K562 (cell line): ENCODE results near the gene SEC61A1. TPM values are rescaled to one million over a fixed set of nuclear protein-coding genes. Genes with fewer than 3 reads are reported as not detected.
A peak's percentile ranks its signal among the peaks of the same experiment; 100 is the strongest.

Experiments used
- ATF1 ChIP-seq, 2 experiments: fragments of 450-650 bp in 1 of 2; IDR thresholded peaks; 2 replicates each; pipeline ENCODE4 v1.6.1; 2016; ENCODE audit warnings: missing compliant biosample characterization in 1 of 2, missing genetic modification characterization in 1 of 2
- FIP1L1 ChIP-seq: fragments of 200-400 bp; formaldehyde crosslinking; IDR thresholded peaks from 2 replicates; pipeline ENCODE4 v1.6.1; 2018; ENCODE audit warnings: mild to moderate bottlenecking, low read depth, low read length; ENCODE audit not compliant: poor library complexity, severe bottlenecking
- FOXM1 ChIP-seq, 2 experiments: fragments of 450-650 bp in 1 of 2; sonication (generic) in 1 of 2; formaldehyde crosslinking in 1 of 2; IDR thresholded peaks; 2 replicates each; pipeline versions ENCODE4 v1.6.1 to v1.9.0; 2017 to 2022; ENCODE audit warnings: low read depth in 2 of 2, mild to moderate bottlenecking in 2 of 2, missing genetic modification reagents in 1 of 2, moderate library complexity in 1 of 2
- MAFF ChIP-seq: IDR thresholded peaks from 2 replicates; pipeline ENCODE4 v1.6.1; 2012; ENCODE audit warnings: low read length, improper control_type of control experiment
- NFE2 ChIP-seq: IDR thresholded peaks from 2 replicates; pipeline ENCODE4 v1.6.1; 2014; ENCODE audit warnings: antibody characterized with exemption, low read depth
- POLR2AphosphoS5 ChIP-seq: IDR thresholded peaks from 2 replicates; pipeline ENCODE4 v1.6.1; 2011; ENCODE audit warnings: mild to moderate bottlenecking, low read depth, low read length, moderate library complexity; ENCODE audit not compliant: control insufficient read depth, insufficient read depth
- ZNF282 ChIP-seq: sonication (generic); formaldehyde crosslinking; IDR thresholded peaks from 2 replicates; pipeline ENCODE4 v1.8.1; 2023; ENCODE audit warnings: missing genetic modification reagents
- ZNF695 ChIP-seq: fragments of 450-650 bp; formaldehyde crosslinking; IDR thresholded peaks from 2 replicates; pipeline ENCODE4 v1.4.0; 2020; ENCODE audit warnings: mild to moderate bottlenecking, moderate library complexity
- polyA plus RNA-seq, 8 experiments: library from polyadenylated mRNA; depleted of rRNA in 4 of 8; stranded (reverse) in 5 of 8; unstranded in 3 of 8; fragments of >200 nt; fragmentation: Nextera tagmentation in 2 of 8; fragmentation: Illumina TruSeq in 1 of 8; extraction: Ambion mirVana in 2 of 8; extraction: Trizol in 1 of 8; gene quantifications; 2 replicates each; pipeline versions ENCODE4 v1.2.1 to v1.2.3, GENCODE V29; 2011 to 2014; ENCODE audit warnings: inconsistent platforms in 1 of 8, missing spikeins in 1 of 8
- total RNA-seq, 7 experiments: library from RNA; depleted of rRNA in 6 of 7; stranded (reverse); fragments of >200 nt in 6 of 7; fragmentation: Illumina TruSeq in 2 of 7; extraction: Trizol in 2 of 7; gene quantifications; 2 replicates each; pipeline versions ENCODE4 v1.2.1 to v1.2.3, GENCODE V29; 2011 to 2021; ENCODE audit warnings: low replicate concordance in 1 of 7
- TF ChIP-seq, protein P1 (sequence below): fragments of 250-450 bp; sonication (Bioruptor Pico); IDR thresholded peaks from 2 replicates; pipeline ENCODE4 v1.4.0; 2020
- TF ChIP-seq, protein P2 (sequence below): fragments of 250-450 bp; sonication (Bioruptor Pico); IDR thresholded peaks from 2 replicates; pipeline ENCODE4 v1.4.0; 2020
- TF ChIP-seq, protein P3 (sequence below), 2 experiments: fragments of 450-650 bp in 1 of 2; sonication (generic) in 1 of 2; formaldehyde crosslinking in 1 of 2; IDR thresholded peaks in 1 of 2; conservative IDR thresholded peaks in 1 of 2; 2 replicates each; pipeline versions ENCODE4 v1.6.1 to v1.8.1; 2016 to 2023; ENCODE audit warnings: mild to moderate bottlenecking in 2 of 2, moderate library complexity in 2 of 2, inconsistent platforms in 1 of 2, missing genetic modification reagents in 1 of 2

The SEC61A1 gene
- total and polyA plus RNA-seq, 9 of the 15 experiments (the other 6 are each of a cell fraction or from before 2014, with no cell fraction given), result 1.9 to 140 (median 79.1) TPM

DNA sequence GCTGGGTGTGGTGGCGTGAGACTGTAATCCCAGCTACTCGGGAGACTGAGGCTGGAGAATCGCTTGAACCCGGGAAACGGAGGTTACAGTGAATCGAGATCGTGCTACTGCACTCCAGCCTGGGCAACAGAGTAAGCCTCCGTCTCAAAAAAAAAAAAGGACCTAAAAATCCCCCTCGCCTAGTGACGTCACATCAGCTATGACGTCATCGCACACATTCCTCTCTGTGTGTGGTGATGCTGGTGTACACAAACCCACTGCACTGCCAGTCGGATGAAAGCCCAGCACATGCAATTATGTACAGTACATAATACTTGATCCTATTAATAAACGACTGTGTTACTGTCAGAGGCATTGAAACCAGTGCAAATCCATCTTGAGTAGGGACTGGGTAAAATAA lies 40.2 kb upstream of the SEC61A1 start (continued):
- TF ChIP-seq, protein P1, sequence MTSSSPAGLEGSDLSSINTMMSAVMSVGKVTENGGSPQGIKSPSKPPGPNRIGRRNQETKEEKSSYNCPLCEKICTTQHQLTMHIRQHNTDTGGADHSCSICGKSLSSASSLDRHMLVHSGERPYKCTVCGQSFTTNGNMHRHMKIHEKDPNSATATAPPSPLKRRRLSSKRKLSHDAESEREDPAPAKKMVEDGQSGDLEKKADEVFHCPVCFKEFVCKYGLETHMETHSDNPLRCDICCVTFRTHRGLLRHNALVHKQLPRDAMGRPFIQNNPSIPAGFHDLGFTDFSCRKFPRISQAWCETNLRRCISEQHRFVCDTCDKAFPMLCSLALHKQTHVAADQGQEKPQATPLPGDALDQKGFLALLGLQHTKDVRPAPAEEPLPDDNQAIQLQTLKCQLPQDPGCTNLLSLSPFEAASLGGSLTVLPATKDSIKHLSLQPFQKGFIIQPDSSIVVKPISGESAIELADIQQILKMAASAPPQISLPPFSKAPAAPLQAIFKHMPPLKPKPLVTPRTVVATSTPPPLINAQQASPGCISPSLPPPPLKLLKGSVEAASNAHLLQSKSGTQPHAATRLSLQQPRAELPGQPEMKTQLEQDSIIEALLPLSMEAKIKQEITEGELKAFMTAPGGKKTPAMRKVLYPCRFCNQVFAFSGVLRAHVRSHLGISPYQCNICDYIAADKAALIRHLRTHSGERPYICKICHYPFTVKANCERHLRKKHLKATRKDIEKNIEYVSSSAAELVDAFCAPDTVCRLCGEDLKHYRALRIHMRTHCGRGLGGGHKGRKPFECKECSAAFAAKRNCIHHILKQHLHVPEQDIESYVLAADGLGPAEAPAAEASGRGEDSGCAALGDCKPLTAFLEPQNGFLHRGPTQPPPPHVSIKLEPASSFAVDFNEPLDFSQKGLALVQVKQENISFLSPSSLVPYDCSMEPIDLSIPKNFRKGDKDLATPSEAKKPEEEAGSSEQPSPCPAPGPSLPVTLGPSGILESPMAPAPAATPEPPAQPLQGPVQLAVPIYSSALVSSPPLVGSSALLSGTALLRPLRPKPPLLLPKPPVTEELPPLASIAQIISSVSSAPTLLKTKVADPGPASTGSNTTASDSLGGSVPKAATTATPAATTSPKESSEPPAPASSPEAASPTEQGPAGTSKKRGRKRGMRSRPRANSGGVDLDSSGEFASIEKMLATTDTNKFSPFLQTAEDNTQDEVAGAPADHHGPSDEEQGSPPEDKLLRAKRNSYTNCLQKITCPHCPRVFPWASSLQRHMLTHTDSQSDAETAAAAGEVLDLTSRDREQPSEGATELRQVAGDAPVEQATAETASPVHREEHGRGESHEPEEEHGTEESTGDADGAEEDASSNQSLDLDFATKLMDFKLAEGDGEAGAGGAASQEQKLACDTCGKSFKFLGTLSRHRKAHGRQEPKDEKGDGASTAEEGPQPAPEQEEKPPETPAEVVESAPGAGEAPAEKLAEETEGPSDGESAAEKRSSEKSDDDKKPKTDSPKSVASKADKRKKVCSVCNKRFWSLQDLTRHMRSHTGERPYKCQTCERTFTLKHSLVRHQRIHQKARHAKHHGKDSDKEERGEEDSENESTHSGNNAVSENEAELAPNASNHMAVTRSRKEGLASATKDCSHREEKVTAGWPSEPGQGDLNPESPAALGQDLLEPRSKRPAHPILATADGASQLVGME (CRISPR knock-in tag), result no peak
- TF ChIP-seq FOXM1 (IDR thresholded peaks at IDR 0.05; ENCODE audit: low read depth) (no peak), FOXM1 (CRISPR knock-in tag; IDR thresholded peaks at IDR 0.05; ENCODE audit: low read depth) (no peak), ATF1 (CRISPR knock-in tag; IDR thresholded peaks at IDR 0.05) (peak; percentile 65), ATF1 (tag; IDR thresholded peaks at IDR 0.05) (peak; percentile 97), MAFF (no peak), ZNF282 (no peak), ZNF695 (no peak), NFE2 (no peak), POLR2AphosphoS5 (no peak), FIP1L1 (no peak)
- TF ChIP-seq, protein P2, sequence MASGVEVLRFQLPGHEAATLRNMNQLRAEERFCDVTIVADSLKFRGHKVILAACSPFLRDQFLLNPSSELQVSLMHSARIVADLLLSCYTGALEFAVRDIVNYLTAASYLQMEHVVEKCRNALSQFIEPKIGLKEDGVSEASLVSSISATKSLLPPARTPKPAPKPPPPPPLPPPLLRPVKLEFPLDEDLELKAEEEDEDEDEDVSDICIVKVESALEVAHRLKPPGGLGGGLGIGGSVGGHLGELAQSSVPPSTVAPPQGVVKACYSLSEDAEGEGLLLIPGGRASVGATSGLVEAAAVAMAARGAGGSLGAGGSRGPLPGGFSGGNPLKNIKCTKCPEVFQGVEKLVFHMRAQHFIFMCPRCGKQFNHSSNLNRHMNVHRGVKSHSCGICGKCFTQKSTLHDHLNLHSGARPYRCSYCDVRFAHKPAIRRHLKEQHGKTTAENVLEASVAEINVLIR (CRISPR knock-in tag), result 0 out of 2 replicates have a peak, but pooled peaks have one; percentile 35
- TF ChIP-seq, protein P3, sequence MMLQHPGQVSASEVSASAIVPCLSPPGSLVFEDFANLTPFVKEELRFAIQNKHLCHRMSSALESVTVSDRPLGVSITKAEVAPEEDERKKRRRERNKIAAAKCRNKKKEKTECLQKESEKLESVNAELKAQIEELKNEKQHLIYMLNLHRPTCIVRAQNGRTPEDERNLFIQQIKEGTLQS (IDR thresholded peaks at IDR 0.05), result peak; percentile 89
- TF ChIP-seq, protein P3 (CRISPR knock-in tag; conservative IDR thresholded peaks at IDR 0.05), result no peak
- TF ChIP-seq, all 486 proteins: peak for 12
